Kidney (tissue), 14 donors: ENCODE data around the gene AADACL3. TPM values are rescaled to one million over a fixed set of nuclear protein-coding genes. Genes with fewer than 3 reads are reported as not detected.

Source experiments
- DNase-seq, 5 donors: peaks; one replicate each; pipeline ENCODE4 v3.0.0-alpha.2; 2013 to 2020
- FAIRE-seq: peaks from 2 replicates; lab custom pipeline; 2012; peaks lifted over from hg19 to GRCh38; lab: Jason Lieb, UNC
- H3K27ac ChIP-seq, 2 donors: one replicate each; pipeline ENCODE4 v1.7.0; 2013; ENCODE audit warnings: low read depth in 2 of 2, low read length in 2 of 2, inconsistent platforms in 1 of 2
- H3K27me3 ChIP-seq: one replicate; pipeline ENCODE4 v1.7.1; 2013; ENCODE audit warnings: low read length, inconsistent platforms; ENCODE audit not compliant: control insufficient read depth, insufficient read depth
- H3K36me3 ChIP-seq, 3 donors: one replicate each; pipeline versions ENCODE4 v1.7.0 to v1.7.1; 2013; ENCODE audit warnings: low read length in 3 of 3, control low read depth in 1 of 3, inconsistent platforms in 1 of 3; ENCODE audit not compliant: insufficient read depth in 3 of 3, control insufficient read depth in 2 of 3
- H3K4me1 ChIP-seq, 3 donors: one replicate each; pipeline versions ENCODE4 v1.7.0 to v1.7.1; 2013; ENCODE audit warnings: low read length in 3 of 3, inconsistent platforms in 1 of 3, low read depth in 1 of 3; ENCODE audit not compliant: control insufficient read depth in 2 of 3, insufficient read depth in 2 of 3
- H3K4me3 ChIP-seq, 3 donors: one replicate each; pipeline versions ENCODE4 v1.7.0 to v1.8.1; 2013; ENCODE audit warnings: low read length in 3 of 3, control low read depth in 1 of 3, inconsistent platforms in 1 of 3
- H3K9ac ChIP-seq, 3 donors: one replicate each; pipeline versions ENCODE4 v1.7.0 to v1.7.1; 2013; ENCODE audit warnings: low read length in 3 of 3, control low read depth in 1 of 3, inconsistent platforms in 1 of 3
- H3K9me3 ChIP-seq, 3 donors: one replicate each; pipeline versions ENCODE4 v1.7.0 to v1.7.1; 2013; ENCODE audit warnings: low read length in 3 of 3, control low read depth in 1 of 3, inconsistent platforms in 1 of 3; ENCODE audit not compliant: control insufficient read depth in 2 of 3, insufficient read depth in 1 of 3
- intact Hi-C: fragments of 100-400 bp; cut with DNase I; formaldehyde crosslinking; loops from one replicate; pipeline ENCODE4 v1.11.1; 2022
- polyA plus RNA-seq: library from polyadenylated mRNA; stranded (reverse); fragments of 350-450 nt; fragmentation: Illumina TruSeq; extraction: RNeasy Lipid Tissue Mini Kit (QIAGEN cat#74804); gene quantifications from one replicate; pipeline ENCODE4 v1.2.3, GENCODE V29; 2014; ENCODE audit warnings: low read depth, low replicate concordance; ENCODE audit not compliant: insufficient read depth
- total RNA-seq: library from RNA; stranded (reverse); fragmentation: NEBNext Ultra II Directional; extraction: Animal tissue kit (Norgen Biotek cat#: 25700); gene quantifications from one replicate; pipeline ENCODE4 v1.2.1, GENCODE V29; 2021
- TF ChIP-seq, protein P1 (sequence below): IDR thresholded peaks from 3 replicates; pipeline ENCODE4 v1.5.1; 2012; ENCODE audit warnings: mild to moderate bottlenecking, moderate library complexity, borderline replicate concordance; ENCODE audit not compliant: insufficient read depth; ENCODE audit errors: extremely low read depth
- donor health status: control.
- donor health status: control.
- donor health status: control.
- donor health status: control.
- donor health status: control.
- donor health status: DM: yes; HTN: yes; CAD: no.
- donor health status: Normal renal cell carcinoma (clear cell type).

The AADACL3 gene
- total and polyA plus RNA-seq, 2 donors from 2014 or later: not detected

DNA sequence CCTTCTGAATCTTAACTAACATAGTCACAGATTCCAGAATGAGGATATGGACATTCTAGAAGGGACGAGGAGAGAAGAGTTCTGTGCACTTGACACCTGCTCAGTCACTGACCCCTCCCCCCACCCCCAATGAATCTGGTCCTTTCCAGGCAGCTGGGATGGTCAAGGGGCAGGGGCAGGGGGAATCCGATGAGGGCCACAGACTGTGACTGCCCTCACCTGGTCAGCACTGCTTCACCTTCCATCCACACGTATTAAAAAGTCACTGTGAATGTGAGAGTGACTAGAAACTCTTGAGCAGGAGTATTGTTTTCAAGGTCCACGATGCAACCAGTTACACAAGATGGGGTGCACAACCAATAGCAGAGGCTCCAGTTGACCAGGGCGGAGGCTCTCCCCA, 48.1 kb downstream of the AADACL3 start:
- FAIRE-seq (no peak), DNase-seq (no peak)
- no peaks in the 10 kb centered on the region for H3K27me3 ChIP-seq
- no peak overlapping the region for H3K9ac ChIP-seq
- H3K27ac ChIP-seq: no peak overlapping the region
- no peaks in the 10 kb centered on the region for H3K4me1 ChIP-seq
- H3K4me3 ChIP-seq: no peak overlapping the region
- intact Hi-C loops: no loop called here
- H3K36me3 ChIP-seq: no peaks in the 10 kb centered on the region
- TF ChIP-seq, protein P1, sequence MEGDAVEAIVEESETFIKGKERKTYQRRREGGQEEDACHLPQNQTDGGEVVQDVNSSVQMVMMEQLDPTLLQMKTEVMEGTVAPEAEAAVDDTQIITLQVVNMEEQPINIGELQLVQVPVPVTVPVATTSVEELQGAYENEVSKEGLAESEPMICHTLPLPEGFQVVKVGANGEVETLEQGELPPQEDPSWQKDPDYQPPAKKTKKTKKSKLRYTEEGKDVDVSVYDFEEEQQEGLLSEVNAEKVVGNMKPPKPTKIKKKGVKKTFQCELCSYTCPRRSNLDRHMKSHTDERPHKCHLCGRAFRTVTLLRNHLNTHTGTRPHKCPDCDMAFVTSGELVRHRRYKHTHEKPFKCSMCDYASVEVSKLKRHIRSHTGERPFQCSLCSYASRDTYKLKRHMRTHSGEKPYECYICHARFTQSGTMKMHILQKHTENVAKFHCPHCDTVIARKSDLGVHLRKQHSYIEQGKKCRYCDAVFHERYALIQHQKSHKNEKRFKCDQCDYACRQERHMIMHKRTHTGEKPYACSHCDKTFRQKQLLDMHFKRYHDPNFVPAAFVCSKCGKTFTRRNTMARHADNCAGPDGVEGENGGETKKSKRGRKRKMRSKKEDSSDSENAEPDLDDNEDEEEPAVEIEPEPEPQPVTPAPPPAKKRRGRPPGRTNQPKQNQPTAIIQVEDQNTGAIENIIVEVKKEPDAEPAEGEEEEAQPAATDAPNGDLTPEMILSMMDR: no peak
- no peaks in the 10 kb centered on the region for H3K9me3 ChIP-seq

GRCh38 chr1:12769031-12769430, 53.1 kb downstream of the AADACL3 start:
- Histone ChIP-seq H3K27ac (no peak overlapping the region), H3K9ac (no peak overlapping the region), H3K4me3 (no peak overlapping the region), H3K36me3 (no peaks in the 10 kb centered on the region), H3K4me1 (no peaks in the 10 kb centered on the region), H3K27me3 (no peaks in the 10 kb centered on the region), H3K9me3 (no peaks in the 10 kb centered on the region)
- no peak for FAIRE-seq
- intact Hi-C loops: no loop called here
- DNase-seq: no peak
- TF ChIP-seq, protein P1: no peak

- DNase-seq (no peak), FAIRE-seq (no peak)
- H3K9ac ChIP-seq: no peak overlapping the region
- intact Hi-C loops: no loop called here
- no peak overlapping the region for H3K27ac ChIP-seq
- H3K27me3 ChIP-seq: no peaks in the 10 kb centered on the region
- H3K9me3 ChIP-seq: no peaks in the 10 kb centered on the region
- TF ChIP-seq, protein P1: no peak
- H3K4me1 ChIP-seq: no peaks in the 10 kb centered on the region
- H3K36me3 ChIP-seq: no peaks in the 10 kb centered on the region
- no peak overlapping the region for H3K4me3 ChIP-seq
Observed at GRCh38 chr1:12769976-12770505, 54.1 kb downstream of the AADACL3 start.

DNA sequence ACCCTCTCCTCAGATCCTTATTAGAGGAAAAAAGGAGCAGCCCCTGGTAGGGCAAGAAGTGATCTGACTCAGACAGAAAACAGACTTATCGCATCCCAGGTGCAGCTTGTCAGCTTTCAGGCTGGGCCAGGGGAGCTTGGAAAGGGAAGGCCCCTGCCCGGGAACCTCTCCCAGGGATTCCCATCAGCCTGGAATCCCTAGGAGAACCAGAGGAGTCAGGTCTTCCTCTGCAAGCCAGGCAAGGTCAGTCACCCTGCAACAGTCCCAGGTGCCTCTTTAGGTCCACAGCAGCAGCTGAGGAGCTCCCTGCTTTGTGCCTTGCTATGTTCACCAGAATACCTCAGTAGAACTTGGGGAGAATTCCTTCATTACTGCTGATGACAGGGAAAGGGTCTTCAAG, 54.7 kb downstream of the AADACL3 start:
- no peak overlapping the region for H3K27ac ChIP-seq
- TF ChIP-seq, protein P1: no peak
- FAIRE-seq (no peak), DNase-seq (no peak)
- H3K4me3 ChIP-seq: no peak overlapping the region
- intact Hi-C loops: no loop called here
- no peaks in the 10 kb centered on the region for H3K27me3 ChIP-seq
- H3K9me3 ChIP-seq: no peaks in the 10 kb centered on the region
- no peaks in the 10 kb centered on the region for H3K4me1 ChIP-seq
- no peaks in the 10 kb centered on the region for H3K36me3 ChIP-seq
- H3K9ac ChIP-seq: no peak overlapping the region
